ENCODE measurements around the gene TRERF1. TPM values are rescaled to one million over a fixed set of nuclear protein-coding genes. Genes with fewer than 3 reads are reported as not detected.
"Not testable (repeated sequence)": the region's sequence is repeated elsewhere in the genome, so short reads cannot be mapped to it uniquely, and the experiment has no call there.

Gene TRERF1
- total RNA-seq, 1 donor from 2014 or later, result 8.7 TPM

GRCh38 chr6:42467651-42468050 is 15.9 kb upstream of the TRERF1 start:
- no peak for TF ChIP-seq CTCF (IDR thresholded peaks at IDR 0.05; ENCODE audit: unreplicated experiment)
- Mint-ChIP-seq H3K27ac (ENCODE audit: unreplicated experiment) (no peak overlapping the region), H3K36me3 (ENCODE audit: low read depth, unreplicated experiment) (peaks cover 6% of the 10 kb centered on the region), H3K9me3 (ENCODE audit: unreplicated experiment) (no peaks in the 10 kb centered on the region), H3K4me1 (ENCODE audit: unreplicated experiment) (peaks cover 12% of the 10 kb centered on the region), H3K4me3 (ENCODE audit: unreplicated experiment) (peak overlapping the region; percentile 3), H3K27me3 (ENCODE audit: unreplicated experiment) (peaks cover 2% of the 10 kb centered on the region)
- DNase-seq (ENCODE audit: low spot score), result no peak

GRCh38 chr6:42466470-42466869 is 14.7 kb upstream of the TRERF1 start:
- not testable (repeated sequence) for H3K27me3 Mint-ChIP-seq (ENCODE audit: unreplicated experiment); H3K27ac Mint-ChIP-seq (ENCODE audit: unreplicated experiment); H3K36me3 Mint-ChIP-seq (ENCODE audit: low read depth, unreplicated experiment); H3K9me3 Mint-ChIP-seq (ENCODE audit: unreplicated experiment); DNase-seq (ENCODE audit: low spot score); H3K4me1 Mint-ChIP-seq (ENCODE audit: unreplicated experiment); H3K4me3 Mint-ChIP-seq (ENCODE audit: unreplicated experiment)

GRCh38 chr6:42462474-42462972 is 10.8 kb upstream of the TRERF1 start:
- peaks cover 2% of the 10 kb centered on the region for H3K27me3 Mint-ChIP-seq (ENCODE audit: unreplicated experiment)
- peaks cover under 1% of the 10 kb centered on the region for H3K36me3 Mint-ChIP-seq (ENCODE audit: low read depth, unreplicated experiment)
- DNase-seq (ENCODE audit: low spot score), result no peak
- H3K4me3 Mint-ChIP-seq (ENCODE audit: unreplicated experiment), result no peak overlapping the region
- no peaks in the 10 kb centered on the region for H3K9me3 Mint-ChIP-seq (ENCODE audit: unreplicated experiment)
- H3K27ac Mint-ChIP-seq (ENCODE audit: unreplicated experiment), result no peak overlapping the region
- no peaks in the 10 kb centered on the region for H3K4me1 Mint-ChIP-seq (ENCODE audit: unreplicated experiment)
- no peak for TF ChIP-seq CTCF (IDR thresholded peaks at IDR 0.05; ENCODE audit: unreplicated experiment)

- Mint-ChIP-seq H3K27ac (ENCODE audit: unreplicated experiment) (no peak overlapping the region), H3K36me3 (ENCODE audit: low read depth, unreplicated experiment) (no peaks in the 10 kb centered on the region), H3K4me1 (ENCODE audit: unreplicated experiment) (no peaks in the 10 kb centered on the region), H3K4me3 (ENCODE audit: unreplicated experiment) (no peak overlapping the region), H3K27me3 (ENCODE audit: unreplicated experiment) (no peaks in the 10 kb centered on the region), H3K9me3 (ENCODE audit: unreplicated experiment) (no peaks in the 10 kb centered on the region)
- no peak for DNase-seq (ENCODE audit: low spot score)
- TF ChIP-seq CTCF (IDR thresholded peaks at IDR 0.05; ENCODE audit: unreplicated experiment), result no peak
Measured at GRCh38 chr6:42460883-42461282, 9.2 kb upstream of the TRERF1 start.

- no peak for TF ChIP-seq CTCF (IDR thresholded peaks at IDR 0.05; ENCODE audit: unreplicated experiment)
- H3K9me3 Mint-ChIP-seq (ENCODE audit: unreplicated experiment), result no peaks in the 10 kb centered on the region
- DNase-seq (ENCODE audit: low spot score), result no peak
- H3K36me3 Mint-ChIP-seq (ENCODE audit: low read depth, unreplicated experiment), result no peaks in the 10 kb centered on the region
- H3K27me3 Mint-ChIP-seq (ENCODE audit: unreplicated experiment), result no peaks in the 10 kb centered on the region
- H3K27ac Mint-ChIP-seq (ENCODE audit: unreplicated experiment), result no peak overlapping the region
- no peak overlapping the region for H3K4me3 Mint-ChIP-seq (ENCODE audit: unreplicated experiment)
- H3K4me1 Mint-ChIP-seq (ENCODE audit: unreplicated experiment), result no peaks in the 10 kb centered on the region
Measured at GRCh38 chr6:42459888-42460287, 8.2 kb upstream of the TRERF1 start.
